GM18873 (cell line): ENCODE results near the gene WDR17.
"Not testable (repeated sequence)": the region's sequence is repeated elsewhere in the genome, so short reads cannot be mapped to it uniquely, and the experiment has no call there.

ENCODE experiments used
- ATAC-seq: cut with Tn5 transposase; IDR thresholded peaks from one replicate; pipeline ENCODE4 v1.9.1; 2021; ENCODE audit warnings: mild to moderate bottlenecking, moderate library complexity, moderate number of reproducible peaks; ENCODE audit not compliant: unreplicated experiment, low FRiP score

WDR17 gene

GRCh38 chr4:176188654-176189053 lies 123.0 kb downstream of the WDR17 start:
- ATAC-seq, result no peak

- ATAC-seq, result no peak
These were observed 124.5 kb downstream of the WDR17 start for GRCh38 chr4:176189891-176190795.

GRCh38 chr4:176191974-176192373 lies 126.3 kb downstream of the WDR17 start:
- ATAC-seq, result no peak

- no peak for ATAC-seq
These were observed 127.5 kb downstream of the WDR17 start for GRCh38 chr4:176193126-176193525.

- ATAC-seq, result no peak
These were observed 128.3 kb downstream of the WDR17 start for GRCh38 chr4:176193938-176194337.

GRCh38 chr4:176195184-176195978 lies 129.7 kb downstream of the WDR17 start, which contains the start of gene SPATA4:
Gene SPATA4 (minus strand): TSS chr4:176195585. CDS start chr4:176195562, 23 bp downstream.
- peak; percentile 97 for ATAC-seq

- ATAC-seq, result no peak
These were observed 132.8 kb downstream of the WDR17 start for GRCh38 chr4:176198316-176198903.

GRCh38 chr4:176205299-176205698 lies 139.7 kb downstream of the WDR17 start:
- no peak for ATAC-seq

GRCh38 chr4:176207839-176208238 lies 142.2 kb downstream of the WDR17 start:
- ATAC-seq, result no peak

- ATAC-seq, result no peak
These were observed 143.9 kb downstream of the WDR17 start for GRCh38 chr4:176209535-176209934.

- no peak for ATAC-seq
These were observed 144.5 kb downstream of the WDR17 start for GRCh38 chr4:176210101-176210500.

- ATAC-seq, result no peak
These were observed 145.1 kb downstream of the WDR17 start for GRCh38 chr4:176210579-176211296.

- ATAC-seq, result not testable (repeated sequence)
These were observed 146.7 kb downstream of the WDR17 start for GRCh38 chr4:176212351-176212750.

GRCh38 chr4:176217510-176217909 lies 151.9 kb downstream of the WDR17 start:
- no peak for ATAC-seq

- ATAC-seq, result no peak
These were observed 156.5 kb downstream of the WDR17 start for GRCh38 chr4:176222149-176222548.

GRCh38 chr4:176223561-176223960 lies 157.9 kb downstream of the WDR17 start:
- no peak for ATAC-seq

GRCh38 chr4:176226736-176227135 lies 161.1 kb downstream of the WDR17 start:
- ATAC-seq, result no peak

- ATAC-seq, result no peak
These were observed 164.0 kb downstream of the WDR17 start for GRCh38 chr4:176229645-176230044.
